H1 (cell line): ENCODE data around the gene SLIT3. TPM values are rescaled to one million over a fixed set of nuclear protein-coding genes. Genes with fewer than 3 reads are reported as not detected.

Experiments
- polyA plus RNA-seq, 7 experiments: library from polyadenylated mRNA; depleted of rRNA in 3 of 7; stranded (reverse) in 5 of 7; unstranded in 2 of 7; fragments of >200 nt in 5 of 7; fragments of 200-250 nt in 2 of 7; gene quantifications; 1 replicate in 5 of 7; 2 replicates in 1 of 7; 4 replicates in 1 of 7; pipeline versions ENCODE4 v1.2.1 to v1.2.3, GENCODE V29; 2011 to 2013; ENCODE audit warnings: missing spikeins in 2 of 7, mixed read lengths in 2 of 7
- total RNA-seq: library from RNA; stranded (reverse); fragmentation: NEBNext Ultra II Directional; extraction: Animal tissue kit (Norgen Biotek cat#: 25700); gene quantifications from 2 replicates; pipeline ENCODE4 v1.2.1, GENCODE V29; 2021
- TF ChIP-seq, protein P1 (sequence below): fragments of 300-600 bp; sonication (generic); IDR thresholded peaks from 2 replicates; pipeline ENCODE4 v1.7.1; 2012; ENCODE audit warnings: low read length, moderate library complexity, mild to moderate bottlenecking, inconsistent platforms; ENCODE audit not compliant: insufficient replicate concordance

Gene SLIT3
- total and polyA plus RNA-seq, 2 of the 8 experiments (the other 6 are each of a cell fraction or from before 2014, with no cell fraction given): 1.1 to 1.2 TPM

DNA sequence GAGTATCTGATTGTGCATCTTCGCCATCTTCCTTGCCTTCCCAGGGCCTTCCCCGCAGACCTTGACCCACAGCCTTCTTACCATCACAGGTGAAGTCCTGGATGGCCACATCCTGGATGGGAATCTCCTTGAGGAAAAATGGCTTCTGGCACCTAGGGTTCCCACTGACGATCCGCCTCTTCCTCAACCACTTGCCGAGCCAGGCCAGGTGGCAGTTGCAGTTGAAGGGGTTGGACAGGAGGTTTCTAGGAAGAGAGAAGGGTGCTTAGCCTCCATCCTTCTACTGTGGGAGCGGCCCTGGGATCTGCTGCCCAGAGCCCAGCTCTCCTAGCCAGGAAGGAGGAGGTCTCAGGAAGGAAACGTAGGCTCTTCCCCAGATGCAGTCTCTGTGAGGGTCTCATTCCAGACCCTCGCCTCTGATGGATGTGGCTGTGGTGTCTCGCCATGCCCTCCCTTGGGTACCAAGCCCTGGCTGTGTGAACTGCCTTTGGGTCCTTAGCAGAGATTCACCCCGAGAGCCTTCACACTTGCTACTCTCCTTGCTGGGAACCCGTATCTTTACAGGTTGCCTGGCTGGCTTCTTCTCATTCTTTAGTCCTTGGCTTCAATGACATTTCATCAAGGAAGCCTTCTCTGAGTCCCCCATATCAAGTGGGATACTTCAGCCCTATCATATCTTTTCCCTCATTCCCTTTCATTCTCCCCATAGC, 551.4 kb downstream of the SLIT3 start (continued):
- TF ChIP-seq, protein P1, sequence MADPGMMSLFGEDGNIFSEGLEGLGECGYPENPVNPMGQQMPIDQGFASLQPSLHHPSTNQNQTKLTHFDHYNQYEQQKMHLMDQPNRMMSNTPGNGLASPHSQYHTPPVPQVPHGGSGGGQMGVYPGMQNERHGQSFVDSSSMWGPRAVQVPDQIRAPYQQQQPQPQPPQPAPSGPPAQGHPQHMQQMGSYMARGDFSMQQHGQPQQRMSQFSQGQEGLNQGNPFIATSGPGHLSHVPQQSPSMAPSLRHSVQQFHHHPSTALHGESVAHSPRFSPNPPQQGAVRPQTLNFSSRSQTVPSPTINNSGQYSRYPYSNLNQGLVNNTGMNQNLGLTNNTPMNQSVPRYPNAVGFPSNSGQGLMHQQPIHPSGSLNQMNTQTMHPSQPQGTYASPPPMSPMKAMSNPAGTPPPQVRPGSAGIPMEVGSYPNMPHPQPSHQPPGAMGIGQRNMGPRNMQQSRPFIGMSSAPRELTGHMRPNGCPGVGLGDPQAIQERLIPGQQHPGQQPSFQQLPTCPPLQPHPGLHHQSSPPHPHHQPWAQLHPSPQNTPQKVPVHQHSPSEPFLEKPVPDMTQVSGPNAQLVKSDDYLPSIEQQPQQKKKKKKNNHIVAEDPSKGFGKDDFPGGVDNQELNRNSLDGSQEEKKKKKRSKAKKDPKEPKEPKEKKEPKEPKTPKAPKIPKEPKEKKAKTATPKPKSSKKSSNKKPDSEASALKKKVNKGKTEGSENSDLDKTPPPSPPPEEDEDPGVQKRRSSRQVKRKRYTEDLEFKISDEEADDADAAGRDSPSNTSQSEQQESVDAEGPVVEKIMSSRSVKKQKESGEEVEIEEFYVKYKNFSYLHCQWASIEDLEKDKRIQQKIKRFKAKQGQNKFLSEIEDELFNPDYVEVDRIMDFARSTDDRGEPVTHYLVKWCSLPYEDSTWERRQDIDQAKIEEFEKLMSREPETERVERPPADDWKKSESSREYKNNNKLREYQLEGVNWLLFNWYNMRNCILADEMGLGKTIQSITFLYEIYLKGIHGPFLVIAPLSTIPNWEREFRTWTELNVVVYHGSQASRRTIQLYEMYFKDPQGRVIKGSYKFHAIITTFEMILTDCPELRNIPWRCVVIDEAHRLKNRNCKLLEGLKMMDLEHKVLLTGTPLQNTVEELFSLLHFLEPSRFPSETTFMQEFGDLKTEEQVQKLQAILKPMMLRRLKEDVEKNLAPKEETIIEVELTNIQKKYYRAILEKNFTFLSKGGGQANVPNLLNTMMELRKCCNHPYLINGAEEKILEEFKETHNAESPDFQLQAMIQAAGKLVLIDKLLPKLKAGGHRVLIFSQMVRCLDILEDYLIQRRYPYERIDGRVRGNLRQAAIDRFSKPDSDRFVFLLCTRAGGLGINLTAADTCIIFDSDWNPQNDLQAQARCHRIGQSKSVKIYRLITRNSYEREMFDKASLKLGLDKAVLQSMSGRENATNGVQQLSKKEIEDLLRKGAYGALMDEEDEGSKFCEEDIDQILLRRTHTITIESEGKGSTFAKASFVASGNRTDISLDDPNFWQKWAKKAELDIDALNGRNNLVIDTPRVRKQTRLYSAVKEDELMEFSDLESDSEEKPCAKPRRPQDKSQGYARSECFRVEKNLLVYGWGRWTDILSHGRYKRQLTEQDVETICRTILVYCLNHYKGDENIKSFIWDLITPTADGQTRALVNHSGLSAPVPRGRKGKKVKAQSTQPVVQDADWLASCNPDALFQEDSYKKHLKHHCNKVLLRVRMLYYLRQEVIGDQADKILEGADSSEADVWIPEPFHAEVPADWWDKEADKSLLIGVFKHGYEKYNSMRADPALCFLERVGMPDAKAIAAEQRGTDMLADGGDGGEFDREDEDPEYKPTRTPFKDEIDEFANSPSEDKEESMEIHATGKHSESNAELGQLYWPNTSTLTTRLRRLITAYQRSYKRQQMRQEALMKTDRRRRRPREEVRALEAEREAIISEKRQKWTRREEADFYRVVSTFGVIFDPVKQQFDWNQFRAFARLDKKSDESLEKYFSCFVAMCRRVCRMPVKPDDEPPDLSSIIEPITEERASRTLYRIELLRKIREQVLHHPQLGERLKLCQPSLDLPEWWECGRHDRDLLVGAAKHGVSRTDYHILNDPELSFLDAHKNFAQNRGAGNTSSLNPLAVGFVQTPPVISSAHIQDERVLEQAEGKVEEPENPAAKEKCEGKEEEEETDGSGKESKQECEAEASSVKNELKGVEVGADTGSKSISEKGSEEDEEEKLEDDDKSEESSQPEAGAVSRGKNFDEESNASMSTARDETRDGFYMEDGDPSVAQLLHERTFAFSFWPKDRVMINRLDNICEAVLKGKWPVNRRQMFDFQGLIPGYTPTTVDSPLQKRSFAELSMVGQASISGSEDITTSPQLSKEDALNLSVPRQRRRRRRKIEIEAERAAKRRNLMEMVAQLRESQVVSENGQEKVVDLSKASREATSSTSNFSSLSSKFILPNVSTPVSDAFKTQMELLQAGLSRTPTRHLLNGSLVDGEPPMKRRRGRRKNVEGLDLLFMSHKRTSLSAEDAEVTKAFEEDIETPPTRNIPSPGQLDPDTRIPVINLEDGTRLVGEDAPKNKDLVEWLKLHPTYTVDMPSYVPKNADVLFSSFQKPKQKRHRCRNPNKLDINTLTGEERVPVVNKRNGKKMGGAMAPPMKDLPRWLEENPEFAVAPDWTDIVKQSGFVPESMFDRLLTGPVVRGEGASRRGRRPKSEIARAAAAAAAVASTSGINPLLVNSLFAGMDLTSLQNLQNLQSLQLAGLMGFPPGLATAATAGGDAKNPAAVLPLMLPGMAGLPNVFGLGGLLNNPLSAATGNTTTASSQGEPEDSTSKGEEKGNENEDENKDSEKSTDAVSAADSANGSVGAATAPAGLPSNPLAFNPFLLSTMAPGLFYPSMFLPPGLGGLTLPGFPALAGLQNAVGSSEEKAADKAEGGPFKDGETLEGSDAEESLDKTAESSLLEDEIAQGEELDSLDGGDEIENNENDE: no peak
